HCT116 (cell line): ENCODE data around the gene ADRA2A. TPM values are rescaled to one million over a fixed set of nuclear protein-coding genes. Genes with fewer than 3 reads are reported as not detected.

Source experiments
- ATAC-seq: fragments of 200-7000 bp; cut with Tn5 transposase; 2 replicates; pipeline ENCODE4 v1.9.1; 2020; ENCODE audit warnings: mild to moderate bottlenecking, moderate library complexity
- BruUV-seq: library from RNA; stranded (reverse); fragments of 400-500 nt; replicated peaks from 2 replicates; lab custom pipeline; 2021; lab: Mats Ljungman, UMichigan
- CTCF ChIA-PET: fragments of 300-600 bp; sonication (Branson Sonifier 250); formaldehyde crosslinking; loops from one replicate; lab custom pipeline; 2021; ENCODE audit warnings: antibody characterized with exemption; lab: Charles Lee
- POLR2A ChIA-PET: fragments of 300-600, 350-600 bp; sonication (Branson Sonifier 250); formaldehyde crosslinking; loops from one replicate; lab custom pipeline; 2021; ENCODE audit warnings: antibody characterized with exemption; lab: Charles Lee
- RAD21 ChIA-PET, 2 experiments: fragments of 300-600 bp; sonication (Branson Sonifier 250); formaldehyde crosslinking; loops; one replicate each; lab custom pipeline; 2023; ENCODE audit warnings: low total read pairs in 2 of 2; ENCODE audit not compliant: uncharacterized antibody in 2 of 2, unreplicated experiment in 2 of 2, low non-redundant PET in 1 of 2; lab: Charles Lee
- DNase-seq: peaks from one replicate; pipeline ENCODE4 v3.0.0-alpha.2; 2010; ENCODE audit warnings: low read depth, low spot score
- H2AFZ ChIP-seq: fragments of 200-600 bp; shearing (Covaris generic), sonication (generic); 2 replicates; pipeline ENCODE4 v1.6.1; 2017; ENCODE audit warnings: low read depth, mixed run types, mixed read lengths, antibody characterized with exemption, low read length; ENCODE audit not compliant: poor library complexity, severe bottlenecking
- H3K27ac ChIP-seq: 2 replicates; pipeline ENCODE4 v1.5.1; 2012; ENCODE audit warnings: low read depth, low read length
- H3K27me3 ChIP-seq: fragments of 200-600 bp; sonication (generic); 2 replicates; pipeline ENCODE4 v1.6.1; 2016; ENCODE audit warnings: mixed run types, low read length, mixed read lengths; ENCODE audit not compliant: insufficient read depth
- H3K36me3 ChIP-seq, 2 experiments: fragments of 200-500 bp in 1 of 2; fragments of 200-600 bp in 1 of 2; sonication (Bioruptor generic) in 1 of 2; sonication (generic) in 1 of 2; 2 replicates each; pipeline versions ENCODE4 v1.5.1 to v1.6.1; 2014 to 2016; ENCODE audit warnings: low read length in 2 of 2, inconsistent platforms in 1 of 2, mixed read lengths in 1 of 2, mixed run types in 1 of 2; ENCODE audit not compliant: insufficient read depth in 2 of 2, control insufficient read depth in 1 of 2
- H3K4me1 ChIP-seq, 2 experiments: fragments of 200-600 bp in 1 of 2; sonication (generic) in 1 of 2; 2 replicates each; pipeline versions ENCODE4 v1.5.1 to v1.6.1; 2012 to 2017; ENCODE audit warnings: low read length in 2 of 2, inconsistent platforms in 1 of 2, mild to moderate bottlenecking in 1 of 2, mixed read lengths in 1 of 2, mixed run types in 1 of 2, moderate library complexity in 1 of 2; ENCODE audit not compliant: insufficient read depth in 2 of 2, control insufficient read depth in 1 of 2
- H3K4me2 ChIP-seq: fragments of 200-600 bp; sonication (generic); 2 replicates; pipeline ENCODE4 v1.6.1; 2017; ENCODE audit warnings: mixed run types, low read length, mixed read lengths
- H3K4me3 ChIP-seq, 2 experiments: fragments of 200-600 bp in 1 of 2; sonication (generic) in 1 of 2; replicated peaks in 1 of 2; 2 replicates each; pipeline ENCODE4 v1.5.1; 2011 to 2016; ENCODE audit warnings: low read length in 2 of 2, control low read depth in 1 of 2, low read depth in 1 of 2, mild to moderate bottlenecking in 1 of 2, mixed read lengths in 1 of 2, mixed run types in 1 of 2
- H3K79me2 ChIP-seq: fragments of 200-600 bp; sonication (generic); 2 replicates; pipeline ENCODE4 v1.6.1; 2017; ENCODE audit warnings: mild to moderate bottlenecking, mixed run types, low read length, moderate library complexity, mixed read lengths; ENCODE audit not compliant: insufficient read depth
- H3K9ac ChIP-seq: fragments of 200-600 bp; sonication (generic); 2 replicates; pipeline ENCODE4 v1.6.1; 2016; ENCODE audit warnings: low read length, mixed read lengths
- H3K9me2 ChIP-seq: fragments of 200-600 bp; sonication (generic), shearing (Covaris generic); 2 replicates; pipeline ENCODE4 v1.6.1; 2017; ENCODE audit warnings: mixed run types, mild to moderate bottlenecking, moderate library complexity; ENCODE audit not compliant: insufficient read depth
- H3K9me3 ChIP-seq, 2 experiments: fragments of 200-500 bp in 1 of 2; fragments of 200-600 bp in 1 of 2; sonication (Bioruptor generic) in 1 of 2; sonication (generic) in 1 of 2; 2 replicates each; pipeline ENCODE4 v1.6.1; 2014 to 2017; ENCODE audit warnings: low read length in 2 of 2, mixed read lengths in 2 of 2, inconsistent platforms in 1 of 2, low read depth in 1 of 2, mild to moderate bottlenecking in 1 of 2, mixed run types in 1 of 2, moderate library complexity in 1 of 2; ENCODE audit not compliant: control insufficient read depth in 1 of 2, insufficient read depth in 1 of 2
- H4K20me1 ChIP-seq: fragments of 200-600 bp; sonication (generic), shearing (Covaris generic); 2 replicates; pipeline ENCODE4 v1.6.1; 2017; ENCODE audit warnings: mixed run types, mild to moderate bottlenecking, moderate library complexity; ENCODE audit not compliant: insufficient read depth
- ATF3 ChIP-seq: IDR thresholded peaks from 2 replicates; pipeline ENCODE4 v1.6.1; 2012
- CBX3 ChIP-seq: IDR thresholded peaks from 2 replicates; pipeline ENCODE4 v1.6.1; 2012; ENCODE audit warnings: low read depth
- CEBPB ChIP-seq: IDR thresholded peaks from 2 replicates; pipeline ENCODE4 v1.6.1; 2012; ENCODE audit warnings: low read depth
- CTCF ChIP-seq, 3 experiments: fragments of 200-600 bp in 1 of 3; sonication (generic) in 1 of 3; IDR thresholded peaks in 2 of 3; conservative IDR thresholded peaks in 1 of 3; 2 replicates each; pipeline ENCODE4 v1.5.1; 2012 to 2017; ENCODE audit warnings: low read depth in 2 of 3, low read length in 2 of 3, antibody characterized with exemption in 1 of 3, borderline replicate concordance in 1 of 3, control low read depth in 1 of 3, mild to moderate bottlenecking in 1 of 3, mixed read lengths in 1 of 3, mixed run types in 1 of 3, moderate library complexity in 1 of 3; ENCODE audit not compliant: insufficient read depth in 1 of 3
- EGR1 ChIP-seq: IDR thresholded peaks from 2 replicates; pipeline ENCODE4 v1.6.1; 2012; ENCODE audit warnings: low read depth
- ELF1 ChIP-seq: IDR thresholded peaks from 2 replicates; pipeline ENCODE4 v1.6.1; 2012; ENCODE audit warnings: low read depth, borderline replicate concordance
- EZH2 ChIP-seq: fragments of 200-600 bp; sonication (generic); IDR thresholded peaks from 2 replicates; pipeline ENCODE4 v1.6.1; 2017; ENCODE audit warnings: antibody characterized with exemption, mixed run types
- EZH2phosphoT487 ChIP-seq: fragments of 200-600 bp; IDR thresholded peaks from 2 replicates; pipeline ENCODE4 v1.6.1; 2018; ENCODE audit warnings: antibody characterized with exemption, borderline replicate concordance
- FOSL1 ChIP-seq: IDR thresholded peaks from 2 replicates; pipeline ENCODE4 v1.6.1; 2012; ENCODE audit warnings: low read depth
- MAX ChIP-seq: IDR thresholded peaks from 2 replicates; pipeline ENCODE4 v1.6.1; 2012
- POLR2A ChIP-seq: IDR thresholded peaks from 2 replicates; pipeline ENCODE4 v1.7.0; 2011; ENCODE audit warnings: borderline replicate concordance; ENCODE audit not compliant: insufficient read depth, insufficient read length; ENCODE audit errors: extremely low read depth
- POLR2AphosphoS5 ChIP-seq: IDR thresholded peaks from 2 replicates; pipeline ENCODE4 v1.6.1; 2011; ENCODE audit warnings: mild to moderate bottlenecking, low read depth, low read length, moderate library complexity
- REST ChIP-seq: IDR thresholded peaks from 2 replicates; pipeline ENCODE4 v1.6.1; 2012; ENCODE audit warnings: low read depth
- SRF ChIP-seq: IDR thresholded peaks from 2 replicates; pipeline ENCODE4 v1.6.1; 2012; ENCODE audit warnings: low read depth
- TCF7L2 ChIP-seq: IDR thresholded peaks from 2 replicates; pipeline ENCODE4 v1.7.0; 2011; ENCODE audit warnings: borderline replicate concordance, inconsistent platforms; ENCODE audit not compliant: insufficient read depth, insufficient read length; ENCODE audit errors: extremely low read depth
- YY1 ChIP-seq: IDR thresholded peaks from 2 replicates; pipeline ENCODE4 v1.6.1; 2011; ENCODE audit warnings: low read length, low read depth, moderate library complexity, mild to moderate bottlenecking; ENCODE audit not compliant: insufficient replicate concordance; ENCODE audit errors: extremely low read depth
- ZBTB33 ChIP-seq: IDR thresholded peaks from 2 replicates; pipeline ENCODE4 v1.6.1; 2011; ENCODE audit warnings: mild to moderate bottlenecking, low read length, moderate library complexity; ENCODE audit not compliant: insufficient replicate concordance; ENCODE audit errors: extremely low read depth
- ZFX ChIP-seq: fragments of 450-650 bp; IDR thresholded peaks from 2 replicates; pipeline ENCODE4 v1.6.1; 2017
- ZNF274 ChIP-seq: fragments of 200-500 bp; sonication (Bioruptor generic); IDR thresholded peaks from 2 replicates; pipeline ENCODE4 v1.6.1; 2014; ENCODE audit warnings: mild to moderate bottlenecking, low read depth, low read length, inconsistent platforms
- intact Hi-C: fragments of 100-400 bp; cut with micrococcal nuclease; formaldehyde crosslinking; loops from 2 replicates; pipeline ENCODE4 v1.10.0; 2022
- total RNA-seq: library from RNA; stranded (reverse); gene quantifications from one replicate; pipeline ENCODE4 v1.2.1, GENCODE V29; 2021; ENCODE audit not compliant: unreplicated experiment

Gene ADRA2A
- total RNA-seq, 1 experiment from 2014 or later = 0.15 TPM

GRCh38 chr10:111122127-111122526, 45.3 kb downstream of the ADRA2A start:
- no peak for ATAC-seq
- DNase-seq = no peak
- H2AFZ ChIP-seq = no peak overlapping the region
- H3K4me2 ChIP-seq = no peak overlapping the region
- H3K4me1 ChIP-seq = no peaks in the 10 kb centered on the region
- H3K4me3 ChIP-seq = no peak overlapping the region
- intact Hi-C loops = no loop called here
- no peaks in the 10 kb centered on the region for H3K9me2 ChIP-seq
- H4K20me1 ChIP-seq = no peaks in the 10 kb centered on the region
- RAD21 ChIA-PET = no interaction called here
- H3K27ac ChIP-seq = no peak overlapping the region
- no peaks in the 10 kb centered on the region for H3K9me3 ChIP-seq
- BruUV-seq = no TSS peak
- POLR2A ChIA-PET = no interaction called here
- no peaks in the 10 kb centered on the region for H3K36me3 ChIP-seq
- peaks cover 48% of the 10 kb centered on the region for H3K27me3 ChIP-seq
- no peaks in the 10 kb centered on the region for H3K79me2 ChIP-seq
- no peak overlapping the region for H3K9ac ChIP-seq
- CTCF ChIA-PET = no interaction called here
- TF ChIP-seq POLR2A (no peak), CEBPB (no peak), ELF1 (no peak), SRF (no peak), CBX3 (no peak), EZH2 (no peak), MAX (no peak), FOSL1 (no peak), CTCF (IDR thresholded peaks at IDR 0.05 in 2 of 3, conservative IDR thresholded peaks at IDR 0.05 in 1 of 3; ENCODE audit: borderline replicate concordance in 1 of 3, insufficient read depth in 1 of 3, low read depth in 2 of 3, low read length in 2 of 3) (no peak), TCF7L2 (no peak), REST (no peak), ATF3 (no peak), ZNF274 (no peak), EGR1 (no peak), ZFX (no peak), ZBTB33 (no peak), EZH2phosphoT487 (no peak), POLR2AphosphoS5 (no peak), YY1 (no peak)
